Stomach (tissue), 9 donors: ENCODE data around the gene MBOAT2. TPM values are rescaled to one million over a fixed set of nuclear protein-coding genes. Genes with fewer than 3 reads are reported as not detected.

Experiments
- DNase-seq, 2 donors: peaks; one replicate each; pipeline versions ENCODE4 v3.0.0 to v3.0.0-alpha.2; 2013 to 2019
- H3K27ac ChIP-seq, 5 donors: fragments of 200-600 bp in 4 of 5; sonication (generic) in 4 of 5; one replicate each; pipeline ENCODE4 v1.5.1; 2013 to 2019; ENCODE audit warnings: mild to moderate bottlenecking in 1 of 5, moderate library complexity in 1 of 5
- H3K27me3 ChIP-seq, 3 donors: fragments of 200-600 bp; sonication (generic); one replicate each; pipeline ENCODE4 v1.5.1; 2017 to 2019; ENCODE audit warnings: mixed run types in 1 of 3
- H3K36me3 ChIP-seq, 4 donors: fragments of 200-600 bp; sonication (generic); 1 replicate in 3 of 4; 2 replicates in 1 of 4; pipeline ENCODE4 v1.5.1; 2016 to 2019
- H3K4me1 ChIP-seq, 4 donors: fragments of 200-600 bp; sonication (generic); one replicate each; pipeline ENCODE4 v1.5.1; 2016 to 2019
- H3K4me3 ChIP-seq, 4 donors: fragments of 200-600 bp; sonication (generic) in 3 of 4; one replicate each; pipeline ENCODE4 v1.5.1; 2016 to 2019; ENCODE audit warnings: mild to moderate bottlenecking in 1 of 4
- H3K9me3 ChIP-seq, 4 donors: fragments of 200-600 bp; sonication (generic); one replicate each; pipeline ENCODE4 v1.5.1; 2016 to 2019
- CTCF ChIP-seq, 7 experiments: fragments of 450-650 bp in 4 of 7; fragments of 200-600 bp in 3 of 7; sonication (generic) in 3 of 7; IDR thresholded peaks; one replicate each; pipeline ENCODE4 v1.5.1; 2016 to 2019; ENCODE audit warnings: antibody characterized with exemption in 7 of 7, control low read depth in 2 of 7, mild to moderate bottlenecking in 1 of 7
- EP300 ChIP-seq: sonication (generic); formaldehyde crosslinking; IDR thresholded peaks from one replicate; pipeline ENCODE4 v1.6.1; 2017; ENCODE audit warnings: antibody characterized with exemption
- POLR2A ChIP-seq, 4 donors: fragments of 450-650 bp; IDR thresholded peaks; one replicate each; pipeline ENCODE4 v1.6.1; 2016; ENCODE audit warnings: antibody characterized with exemption in 4 of 4, control low read depth in 2 of 4, mild to moderate bottlenecking in 1 of 4, moderate library complexity in 1 of 4
- POLR2AphosphoS5 ChIP-seq, 3 donors: sonication (generic); formaldehyde crosslinking; IDR thresholded peaks; one replicate each; pipeline ENCODE4 v1.6.1; 2016; ENCODE audit warnings: antibody characterized with exemption in 3 of 3
- WGBS, 5 donors: extraction: QIAGEN DNeasy Blood & Tissue Kit in 3 of 5; methylation state at CpG; one replicate each; pipeline versions ENCODE4 v1.1.5 to v1.1.7; 2013 to 2018; 5-methylcytosine and 5-hydroxymethylcytosine counted together
- intact Hi-C: fragments of 100-400 bp; cut with DNase I; formaldehyde crosslinking; loops from one replicate; pipeline ENCODE4 v1.15.1; 2023; ENCODE audit warnings: low total_unique reads
- polyA plus RNA-seq, 3 donors: library from polyadenylated mRNA; stranded (reverse); fragments of 200-250 nt; gene quantifications; one replicate each; pipeline ENCODE4 v1.2.3, GENCODE V29; 2013
- total RNA-seq, 5 donors: library from RNA; depleted of rRNA; stranded (reverse); fragments of >200 nt; gene quantifications; one replicate each; pipeline versions ENCODE4 v1.1.0 to v1.2.3, GENCODE V29; 2014 to 2016
- donor health status: healthy with polysubstance abuse.
- donor health status: Bipolar disorder and iron deficiency.
- donor health status: healthy.

The MBOAT2 gene
- total and polyA plus RNA-seq, 8 donors: 2.2 to 65.5 (median 12.9) TPM

GRCh38 chr2:8925411-8925810, 78.1 kb downstream of the MBOAT2 start:
- no peaks in the 10 kb centered on the region for H3K9me3 ChIP-seq
- H3K27me3 ChIP-seq: no peaks in the 10 kb centered on the region
- TF ChIP-seq POLR2A (IDR thresholded peaks at IDR 0.05): no peak
- TF ChIP-seq EP300: no peak
- no peak for TF ChIP-seq POLR2AphosphoS5 (IDR thresholded peaks at IDR 0.05)
- no peak for TF ChIP-seq CTCF (IDR thresholded peaks at IDR 0.05)
- intact Hi-C loops: no loop called here
- 78 to 91% (median 81%) methylated on average over 2 of the region's 2 CpGs for WGBS, 5 donors
- H3K36me3 ChIP-seq: no peaks in the 10 kb centered on the region
- no peak overlapping the region for H3K27ac ChIP-seq
- peaks cover 0 to 4% (median 0%) of the 10 kb centered on the region in 4 donors for H3K4me1 ChIP-seq
- no peak overlapping the region for H3K4me3 ChIP-seq
- no peak for DNase-seq

- no peak overlapping the region for H3K4me3 ChIP-seq
- no peak for TF ChIP-seq POLR2AphosphoS5 (IDR thresholded peaks at IDR 0.05)
- no peak for TF ChIP-seq EP300
- no peak for TF ChIP-seq CTCF (IDR thresholded peaks at IDR 0.05)
- no peak for TF ChIP-seq POLR2A (IDR thresholded peaks at IDR 0.05)
- no peaks in the 10 kb centered on the region for H3K36me3 ChIP-seq
- no peaks in the 10 kb centered on the region for H3K9me3 ChIP-seq
- H3K4me1 ChIP-seq: peaks cover 0 to 13% (median 4%) of the 10 kb centered on the region in 4 donors
- WGBS, 5 donors: 90 to 96% (median 94%) methylated on average over 1 of the region's 1 CpG
- no peak for DNase-seq
- H3K27ac ChIP-seq: no peak overlapping the region
- intact Hi-C loops: no loop called here
- H3K27me3 ChIP-seq: no peaks in the 10 kb centered on the region
Observed at GRCh38 chr2:8923183-8923582, 80.3 kb downstream of the MBOAT2 start.

- WGBS, 5 donors: 56 to 70% (median 64%) methylated on average over 3 of the region's 3 CpGs
- H3K4me3 ChIP-seq: no peak overlapping the region
- no peak overlapping the region for H3K27ac ChIP-seq
- H3K27me3 ChIP-seq: no peaks in the 10 kb centered on the region
- TF ChIP-seq POLR2A (IDR thresholded peaks at IDR 0.05) (no peak), CTCF (IDR thresholded peaks at IDR 0.05) (no peak), POLR2AphosphoS5 (IDR thresholded peaks at IDR 0.05) (no peak), EP300 (no peak)
- no peaks in the 10 kb centered on the region for H3K9me3 ChIP-seq
- H3K36me3 ChIP-seq: no peaks in the 10 kb centered on the region
- intact Hi-C loops: no loop called here
- peaks cover 0 to 17% (median 7%) of the 10 kb centered on the region in 4 donors for H3K4me1 ChIP-seq
- DNase-seq: no peak
Observed at GRCh38 chr2:8922431-8922830, 81.1 kb downstream of the MBOAT2 start.

- Histone ChIP-seq H3K4me3 (no peak overlapping the region), H3K9me3 (no peaks in the 10 kb centered on the region), H3K4me1 (peaks cover 0 to 17% (median 7%) of the 10 kb centered on the region in 4 donors), H3K36me3 (no peaks in the 10 kb centered on the region), H3K27ac (no peak overlapping the region), H3K27me3 (no peaks in the 10 kb centered on the region)
- no peak for DNase-seq
- intact Hi-C loops: no loop called here
- 67 to 89% (median 77%) methylated on average over 1 of the region's 1 CpG for WGBS, 5 donors
- TF ChIP-seq POLR2A (IDR thresholded peaks at IDR 0.05) (no peak), EP300 (no peak), POLR2AphosphoS5 (IDR thresholded peaks at IDR 0.05) (no peak), CTCF (IDR thresholded peaks at IDR 0.05) (no peak)
Observed at GRCh38 chr2:8918412-8918811, 85.1 kb downstream of the MBOAT2 start.
